RCC 7860 (cell line): ENCODE measurements around the gene CUTC.
"Not testable (repeated sequence)": the region's sequence is repeated elsewhere in the genome, so short reads cannot be mapped to it uniquely, and the experiment has no call there.

Experiments used
- DNase-seq: peaks from one replicate; pipeline ENCODE4 v3.0.0-alpha.2; 2015; ENCODE audit warnings: low spot score
- FAIRE-seq: peaks from 2 replicates; lab custom pipeline; 2012; peaks lifted over from hg19 to GRCh38; lab: Jason Lieb, UNC

Gene CUTC

GRCh38 chr10:99742254-99742653, 10.2 kb downstream of the CUTC start:
- FAIRE-seq: no peak
- DNase-seq: no peak

- no peak for DNase-seq
- no peak for FAIRE-seq
These were observed 10.7 kb downstream of the CUTC start for GRCh38 chr10:99742701-99743100.

- FAIRE-seq (no peak), DNase-seq (no peak)
These were observed 11.8 kb downstream of the CUTC start for GRCh38 chr10:99743841-99744240.

GRCh38 chr10:99746166-99746565, 14.1 kb downstream of the CUTC start:
- not testable (repeated sequence) for FAIRE-seq, DNase-seq

- FAIRE-seq (no peak), DNase-seq (no peak)
These were observed 16.9 kb downstream of the CUTC start for GRCh38 chr10:99748823-99749451.

- DNase-seq (no peak), FAIRE-seq (peak; percentile 26)
These were observed 18.6 kb downstream of the CUTC start for GRCh38 chr10:99750641-99751040.

- DNase-seq (no peak), FAIRE-seq (peak; percentile 76)
These were observed 22.6 kb downstream of the CUTC start for GRCh38 chr10:99754670-99755069.

- no peak for DNase-seq
- no peak for FAIRE-seq
These were observed 24.1 kb downstream of the CUTC start for GRCh38 chr10:99756159-99756558.

- DNase-seq: no peak
- FAIRE-seq: no peak
These were observed 26.3 kb downstream of the CUTC start for GRCh38 chr10:99758211-99758891.

- no peak for FAIRE-seq
- DNase-seq: no peak
These were observed 28.3 kb downstream of the CUTC start for GRCh38 chr10:99760321-99760720.

- no peak for DNase-seq
These were observed 29.3 kb downstream of the CUTC start for GRCh38 chr10:99761365-99761764.

GRCh38 chr10:99765672-99766301, 33.8 kb downstream of the CUTC start:
- FAIRE-seq (no peak), DNase-seq (no peak)

More at GRCh38 chr10:99761365-99761764, 29.3 kb downstream of the CUTC start:
- no peak for FAIRE-seq

GRCh38 chr10:99766302-99766681, 34.3 kb downstream of the CUTC start:
- DNase-seq (no peak), FAIRE-seq (no peak)

GRCh38 chr10:99767901-99768300, 35.9 kb downstream of the CUTC start:
- DNase-seq (no peak), FAIRE-seq (no peak)

GRCh38 chr10:99768556-99768955, 36.5 kb downstream of the CUTC start:
- no peak for FAIRE-seq
- DNase-seq: no peak

GRCh38 chr10:99769706-99770105, 37.7 kb downstream of the CUTC start:
- no peak for DNase-seq
- FAIRE-seq: no peak

- DNase-seq (no peak), FAIRE-seq (no peak)
These were observed 38.5 kb downstream of the CUTC start for GRCh38 chr10:99770408-99771045.

GRCh38 chr10:99775850-99776249, 43.8 kb downstream of the CUTC start:
- peak; percentile 88 for DNase-seq
- FAIRE-seq: peak; percentile 99

- FAIRE-seq (no peak), DNase-seq (peak; percentile 38)
These were observed 46.1 kb downstream of the CUTC start for GRCh38 chr10:99777918-99778714.

- no peak for FAIRE-seq
- peak; percentile 87 for DNase-seq
These were observed 47.3 kb downstream of the CUTC start for GRCh38 chr10:99779335-99779734.
